ENCODE data around the gene MB21D2.

The MB21D2 gene

GRCh38 chr3:192884777-192885773, 32.6 kb downstream of the MB21D2 start:
- TF ChIP-seq CTCF (IDR thresholded peaks at IDR 0.05; ENCODE audit: extremely low read depth, missing control alignments) = no peak
- DNase-seq (ENCODE audit: low spot score) = no peak

- TF ChIP-seq CTCF (IDR thresholded peaks at IDR 0.05; ENCODE audit: extremely low read depth, missing control alignments) = no peak
- DNase-seq (ENCODE audit: low spot score) = no peak
Measured at GRCh38 chr3:192883512-192883911, 34.1 kb downstream of the MB21D2 start.

GRCh38 chr3:192881159-192881786, 36.4 kb downstream of the MB21D2 start:
- TF ChIP-seq CTCF (IDR thresholded peaks at IDR 0.05; ENCODE audit: extremely low read depth, missing control alignments) = no peak
- DNase-seq (ENCODE audit: low spot score) = no peak

GRCh38 chr3:192880313-192880712, 37.3 kb downstream of the MB21D2 start:
- no peak for TF ChIP-seq CTCF (IDR thresholded peaks at IDR 0.05; ENCODE audit: extremely low read depth, missing control alignments)
- no peak for DNase-seq (ENCODE audit: low spot score)

- DNase-seq (ENCODE audit: low spot score) = no peak
- TF ChIP-seq CTCF (IDR thresholded peaks at IDR 0.05; ENCODE audit: extremely low read depth, missing control alignments) = no peak
Measured at GRCh38 chr3:192879346-192880031, 38.2 kb downstream of the MB21D2 start.

GRCh38 chr3:192875971-192876565, 41.6 kb downstream of the MB21D2 start:
- no peak for DNase-seq (ENCODE audit: low spot score)
- no peak for TF ChIP-seq CTCF (IDR thresholded peaks at IDR 0.05; ENCODE audit: extremely low read depth, missing control alignments)
